ENCODE measurements around the gene PCBP2.

PCBP2 gene

DNA sequence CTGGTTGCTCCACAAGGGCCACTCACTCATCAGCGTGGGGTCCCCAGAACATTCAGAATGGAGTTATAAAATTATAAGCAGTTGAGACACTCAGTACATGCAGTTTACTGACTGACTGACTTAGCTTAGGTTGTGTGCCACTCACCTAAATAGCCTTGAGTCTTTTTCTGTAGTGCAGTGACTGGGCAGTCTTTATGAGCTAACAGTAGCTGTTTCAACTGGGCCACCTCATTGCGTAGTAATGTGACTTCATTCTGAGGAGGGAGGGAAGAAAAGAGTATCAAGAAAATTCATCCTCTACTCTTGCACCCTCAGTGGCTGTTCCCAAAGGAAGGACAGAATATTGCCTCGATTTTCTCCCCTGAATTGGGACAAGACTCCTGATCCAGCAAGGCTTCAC, 71.2 kb downstream of the PCBP2 start:
- no peak for TF ChIP-seq POLR2AphosphoS5 (IDR thresholded peaks at IDR 0.05; ENCODE audit: low read depth, low read length)
- TF ChIP-seq TAF1 (IDR thresholded peaks at IDR 0.05; ENCODE audit: borderline replicate concordance, insufficient read depth, low read length): no peak
- TF ChIP-seq FOXP2 (optimal IDR thresholded peaks at IDR 0.05; ENCODE audit: borderline replicate concordance, extremely low read depth, extremely low read length, insufficient read depth): no peak
- TF ChIP-seq, protein P1, sequence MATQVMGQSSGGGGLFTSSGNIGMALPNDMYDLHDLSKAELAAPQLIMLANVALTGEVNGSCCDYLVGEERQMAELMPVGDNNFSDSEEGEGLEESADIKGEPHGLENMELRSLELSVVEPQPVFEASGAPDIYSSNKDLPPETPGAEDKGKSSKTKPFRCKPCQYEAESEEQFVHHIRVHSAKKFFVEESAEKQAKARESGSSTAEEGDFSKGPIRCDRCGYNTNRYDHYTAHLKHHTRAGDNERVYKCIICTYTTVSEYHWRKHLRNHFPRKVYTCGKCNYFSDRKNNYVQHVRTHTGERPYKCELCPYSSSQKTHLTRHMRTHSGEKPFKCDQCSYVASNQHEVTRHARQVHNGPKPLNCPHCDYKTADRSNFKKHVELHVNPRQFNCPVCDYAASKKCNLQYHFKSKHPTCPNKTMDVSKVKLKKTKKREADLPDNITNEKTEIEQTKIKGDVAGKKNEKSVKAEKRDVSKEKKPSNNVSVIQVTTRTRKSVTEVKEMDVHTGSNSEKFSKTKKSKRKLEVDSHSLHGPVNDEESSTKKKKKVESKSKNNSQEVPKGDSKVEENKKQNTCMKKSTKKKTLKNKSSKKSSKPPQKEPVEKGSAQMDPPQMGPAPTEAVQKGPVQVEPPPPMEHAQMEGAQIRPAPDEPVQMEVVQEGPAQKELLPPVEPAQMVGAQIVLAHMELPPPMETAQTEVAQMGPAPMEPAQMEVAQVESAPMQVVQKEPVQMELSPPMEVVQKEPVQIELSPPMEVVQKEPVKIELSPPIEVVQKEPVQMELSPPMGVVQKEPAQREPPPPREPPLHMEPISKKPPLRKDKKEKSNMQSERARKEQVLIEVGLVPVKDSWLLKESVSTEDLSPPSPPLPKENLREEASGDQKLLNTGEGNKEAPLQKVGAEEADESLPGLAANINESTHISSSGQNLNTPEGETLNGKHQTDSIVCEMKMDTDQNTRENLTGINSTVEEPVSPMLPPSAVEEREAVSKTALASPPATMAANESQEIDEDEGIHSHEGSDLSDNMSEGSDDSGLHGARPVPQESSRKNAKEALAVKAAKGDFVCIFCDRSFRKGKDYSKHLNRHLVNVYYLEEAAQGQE (IDR thresholded peaks at IDR 0.05; ENCODE audit: insufficient read depth in 1 of 2, low read depth in 2 of 2, low read length in 2 of 2): no peak

DNA sequence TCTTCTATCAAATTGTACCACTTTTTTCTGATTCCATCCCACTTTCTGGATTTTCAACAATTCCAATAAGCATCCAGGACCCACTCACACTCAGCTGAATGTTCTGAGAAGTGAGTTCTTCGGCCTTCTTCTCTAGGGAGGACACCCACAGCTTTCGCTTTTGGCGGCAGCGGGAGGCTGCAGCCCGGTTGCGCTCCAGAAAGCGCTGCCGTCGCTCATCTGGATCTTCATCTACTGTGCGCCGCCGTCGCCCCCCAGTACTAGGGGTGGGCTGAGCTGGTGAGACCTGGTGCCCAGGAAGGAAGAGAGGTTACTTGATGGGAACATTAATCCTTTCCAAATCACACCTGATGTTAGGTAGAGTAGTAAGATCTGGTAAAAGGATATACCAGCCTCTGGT, 72.6 kb downstream of the PCBP2 start:
- TF ChIP-seq SIN3A (IDR thresholded peaks at IDR 0.05; ENCODE audit: borderline replicate concordance, insufficient read depth, low read length): no peak
- no peak for TF ChIP-seq FOXP2 (optimal IDR thresholded peaks at IDR 0.05; ENCODE audit: borderline replicate concordance, extremely low read depth, extremely low read length, insufficient read depth)
- TF ChIP-seq, protein P1 (IDR thresholded peaks at IDR 0.05; ENCODE audit: insufficient read depth in 1 of 2, low read depth in 2 of 2, low read length in 2 of 2): no peak
- TF ChIP-seq POLR2AphosphoS5 (IDR thresholded peaks at IDR 0.05; ENCODE audit: low read depth, low read length): no peak
- TF ChIP-seq TAF1 (IDR thresholded peaks at IDR 0.05; ENCODE audit: borderline replicate concordance, insufficient read depth, low read length): no peak

DNA sequence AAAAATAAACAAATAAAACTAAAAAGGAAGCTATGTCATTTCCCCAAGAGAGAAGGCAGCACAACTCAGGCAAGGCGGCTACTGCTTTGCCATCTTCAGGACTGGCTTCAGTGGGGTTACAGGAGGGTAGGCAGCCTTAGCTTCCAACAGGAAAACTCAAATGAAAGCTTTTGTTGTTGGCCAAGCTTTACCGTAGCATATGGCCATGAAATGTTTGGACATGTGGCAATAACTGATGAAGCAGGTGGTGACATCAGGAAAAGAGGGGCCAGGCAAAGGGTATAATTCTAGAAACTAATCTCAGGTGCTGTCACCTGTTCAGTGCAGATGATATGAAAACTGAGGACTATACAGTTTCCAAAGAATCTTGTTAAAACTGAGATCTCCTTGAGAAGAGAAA, 78.2 kb downstream of the PCBP2 start:
- TF ChIP-seq POLR2AphosphoS5 (IDR thresholded peaks at IDR 0.05; ENCODE audit: low read depth, low read length): no peak
- TF ChIP-seq FOXP2 (optimal IDR thresholded peaks at IDR 0.05; ENCODE audit: borderline replicate concordance, extremely low read depth, extremely low read length, insufficient read depth): no peak
- TF ChIP-seq TAF1 (IDR thresholded peaks at IDR 0.05; ENCODE audit: borderline replicate concordance, insufficient read depth, low read length): no peak
- TF ChIP-seq, protein P1 (IDR thresholded peaks at IDR 0.05; ENCODE audit: insufficient read depth in 1 of 2, low read depth in 2 of 2, low read length in 2 of 2): no peak
- TF ChIP-seq SIN3A (IDR thresholded peaks at IDR 0.05; ENCODE audit: borderline replicate concordance, insufficient read depth, low read length): no peak
